ENCODE measurements around the gene ZNF500.

Gene ZNF500

GRCh38 chr16:4766875-4767628 lies at the start of gene ZNF500:
TSS of gene ZNF500 (minus strand) at chr16:4767162. CDS start at chr16:4765978, 1,184 bp downstream.
- H3K4me3 ChIP-seq (ENCODE audit: low read depth, low read length), result peak within 1 kb of the TSS; percentile 98
- no peak for TF ChIP-seq CTCF (IDR thresholded peaks at IDR 0.05; ENCODE audit: insufficient read depth, low read depth, low read length, missing control alignments)
- DNase-seq (ENCODE audit: low read depth), result peak; percentile 97

- no peak overlapping the region for H3K4me3 ChIP-seq (ENCODE audit: low read depth, low read length)
- no peak for DNase-seq (ENCODE audit: low read depth)
- no peak for TF ChIP-seq CTCF (IDR thresholded peaks at IDR 0.05; ENCODE audit: insufficient read depth, low read depth, low read length, missing control alignments)
These were observed 47.7 kb upstream of the ZNF500 start for GRCh38 chr16:4814542-4815173.

GRCh38 chr16:4814046-4814445 lies 47.1 kb upstream of the ZNF500 start:
- no peak for DNase-seq (ENCODE audit: low read depth)
- TF ChIP-seq CTCF (IDR thresholded peaks at IDR 0.05; ENCODE audit: insufficient read depth, low read depth, low read length, missing control alignments), result no peak
- H3K4me3 ChIP-seq (ENCODE audit: low read depth, low read length), result no peak overlapping the region

GRCh38 chr16:4813251-4814003 lies 46.5 kb upstream of the ZNF500 start:
- TF ChIP-seq CTCF (IDR thresholded peaks at IDR 0.05; ENCODE audit: insufficient read depth, low read depth, low read length, missing control alignments), result no peak
- no peak for DNase-seq (ENCODE audit: low read depth)
- H3K4me3 ChIP-seq (ENCODE audit: low read depth, low read length), result no peak overlapping the region

GRCh38 chr16:4811773-4812172 lies 44.8 kb upstream of the ZNF500 start:
- H3K4me3 ChIP-seq (ENCODE audit: low read depth, low read length), result no peak overlapping the region
- TF ChIP-seq CTCF (IDR thresholded peaks at IDR 0.05; ENCODE audit: insufficient read depth, low read depth, low read length, missing control alignments), result no peak
- DNase-seq (ENCODE audit: low read depth), result no peak

- no peak for TF ChIP-seq CTCF (IDR thresholded peaks at IDR 0.05; ENCODE audit: insufficient read depth, low read depth, low read length, missing control alignments)
- no peak overlapping the region for H3K4me3 ChIP-seq (ENCODE audit: low read depth, low read length)
These were observed 44.3 kb upstream of the ZNF500 start for GRCh38 chr16:4811242-4811641.

More at GRCh38 chr16:4811242-4811641, 44.3 kb upstream of the ZNF500 start:
- no peak for DNase-seq (ENCODE audit: low read depth)

Measured in GM12865 (cell line).